Measurements from ENCODE around the gene SLC24A1.

The SLC24A1 gene

DNA sequence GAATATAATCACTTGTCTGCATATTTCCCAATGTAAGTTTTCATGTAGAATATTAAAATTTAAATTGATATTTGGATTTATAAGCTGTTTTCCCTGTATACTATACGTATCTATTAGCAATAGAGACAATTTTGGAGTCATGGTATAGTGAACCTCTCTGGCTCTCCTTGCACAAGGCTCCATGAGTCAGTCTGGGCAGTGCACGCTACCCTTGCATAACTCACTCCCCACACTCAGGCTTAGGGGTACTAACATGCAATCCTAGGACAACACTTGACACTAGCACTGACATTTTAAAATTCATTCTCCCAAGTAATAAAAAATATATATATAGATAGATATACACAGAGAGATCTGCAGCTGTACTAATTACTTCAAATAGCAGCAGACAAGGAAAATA, 39.2 kb downstream of the SLC24A1 start:
- FAIRE-seq = no peak
- TF ChIP-seq, protein P1, sequence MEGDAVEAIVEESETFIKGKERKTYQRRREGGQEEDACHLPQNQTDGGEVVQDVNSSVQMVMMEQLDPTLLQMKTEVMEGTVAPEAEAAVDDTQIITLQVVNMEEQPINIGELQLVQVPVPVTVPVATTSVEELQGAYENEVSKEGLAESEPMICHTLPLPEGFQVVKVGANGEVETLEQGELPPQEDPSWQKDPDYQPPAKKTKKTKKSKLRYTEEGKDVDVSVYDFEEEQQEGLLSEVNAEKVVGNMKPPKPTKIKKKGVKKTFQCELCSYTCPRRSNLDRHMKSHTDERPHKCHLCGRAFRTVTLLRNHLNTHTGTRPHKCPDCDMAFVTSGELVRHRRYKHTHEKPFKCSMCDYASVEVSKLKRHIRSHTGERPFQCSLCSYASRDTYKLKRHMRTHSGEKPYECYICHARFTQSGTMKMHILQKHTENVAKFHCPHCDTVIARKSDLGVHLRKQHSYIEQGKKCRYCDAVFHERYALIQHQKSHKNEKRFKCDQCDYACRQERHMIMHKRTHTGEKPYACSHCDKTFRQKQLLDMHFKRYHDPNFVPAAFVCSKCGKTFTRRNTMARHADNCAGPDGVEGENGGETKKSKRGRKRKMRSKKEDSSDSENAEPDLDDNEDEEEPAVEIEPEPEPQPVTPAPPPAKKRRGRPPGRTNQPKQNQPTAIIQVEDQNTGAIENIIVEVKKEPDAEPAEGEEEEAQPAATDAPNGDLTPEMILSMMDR (IDR thresholded peaks at IDR 0.05; ENCODE audit: insufficient read depth, missing control alignments) = no peak
- DNase-seq (ENCODE audit: insufficient read length, low spot score) = no peak

DNA sequence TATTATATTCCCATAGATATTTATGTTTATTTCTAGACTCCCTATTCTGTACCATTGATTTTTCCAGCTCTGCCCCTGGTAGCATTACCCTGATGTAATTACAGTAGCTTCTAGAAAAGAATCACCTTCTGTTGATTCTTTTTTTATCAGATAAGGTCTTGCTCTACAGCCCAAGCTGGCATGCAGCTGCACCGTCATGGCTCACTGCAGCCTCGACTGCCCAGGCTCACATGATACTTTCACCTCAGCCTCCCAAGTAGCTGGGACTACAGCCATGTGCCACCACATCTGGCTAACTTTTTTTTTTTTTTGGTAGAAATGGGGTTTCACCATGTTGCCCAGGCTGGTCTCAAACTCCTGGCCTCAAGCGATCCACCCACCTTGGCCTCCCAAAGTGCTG, 41.8 kb downstream of the SLC24A1 start:
- FAIRE-seq (no peak), DNase-seq (ENCODE audit: insufficient read length, low spot score) (no peak)
- TF ChIP-seq, protein P1 (IDR thresholded peaks at IDR 0.05; ENCODE audit: insufficient read depth, missing control alignments) = no peak

DNA sequence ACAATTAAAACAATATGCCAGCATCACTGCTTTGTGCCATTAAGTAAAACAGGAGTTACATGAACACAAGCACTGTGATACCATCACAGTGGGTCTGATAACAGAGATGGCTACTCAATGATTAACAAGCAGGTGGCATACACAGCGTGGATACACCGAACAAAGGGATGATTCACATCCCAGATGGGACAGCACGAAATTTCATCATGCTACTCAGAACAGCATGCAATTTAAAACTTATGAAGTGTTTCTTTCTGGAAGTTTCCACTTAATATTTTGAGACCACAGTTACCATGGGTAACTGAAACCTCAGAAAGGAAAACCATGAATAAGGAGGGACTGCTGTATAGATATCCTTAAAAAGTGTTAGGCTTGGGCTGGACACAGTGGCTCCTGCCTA, 44.5 kb downstream of the SLC24A1 start:
- TF ChIP-seq, protein P1 (IDR thresholded peaks at IDR 0.05; ENCODE audit: insufficient read depth, missing control alignments) = no peak
- FAIRE-seq (no peak), DNase-seq (ENCODE audit: insufficient read length, low spot score) (no peak)

DNA sequence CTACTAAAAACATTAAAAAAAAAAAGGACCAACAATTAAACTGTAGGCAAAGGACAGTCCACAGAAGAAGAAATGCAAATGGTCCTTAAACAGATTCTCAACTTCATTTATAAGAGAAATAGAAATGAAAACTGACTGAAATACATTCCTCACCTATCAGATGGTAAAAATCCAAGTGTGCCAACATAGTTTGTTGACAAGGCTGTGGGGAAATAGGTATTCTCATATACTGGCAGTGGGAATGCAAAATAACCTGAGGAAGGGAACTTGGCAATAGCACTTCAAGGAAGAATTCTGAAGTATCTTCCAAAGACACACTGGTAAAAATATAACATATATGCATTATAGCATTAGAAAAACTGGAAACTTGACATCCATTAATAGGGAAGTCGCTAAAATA, 53.8 kb downstream of the SLC24A1 start:
- no peak for DNase-seq (ENCODE audit: insufficient read length, low spot score)
- FAIRE-seq = no peak
- TF ChIP-seq, protein P1 (IDR thresholded peaks at IDR 0.05; ENCODE audit: insufficient read depth, missing control alignments) = no peak

DNA sequence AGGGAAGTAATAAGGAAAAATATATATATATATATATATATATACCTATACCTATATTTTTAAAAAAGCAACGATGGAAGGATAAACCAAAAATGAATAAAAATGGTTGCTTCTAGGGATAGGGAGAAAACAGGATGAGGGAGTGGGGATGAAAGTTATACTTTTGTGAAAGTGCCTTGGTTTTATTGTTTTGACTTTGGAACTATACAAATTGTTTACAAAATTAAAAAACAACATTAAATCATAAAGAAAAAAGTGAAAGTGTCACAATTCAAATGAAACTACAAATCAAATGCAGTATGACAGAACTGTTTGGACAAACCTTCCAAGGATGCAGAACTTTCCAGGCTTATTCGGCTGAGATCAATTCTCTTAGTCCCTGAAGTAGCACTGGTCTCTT, 54.4 kb downstream of the SLC24A1 start:
- no peak for FAIRE-seq
- TF ChIP-seq, protein P1 (IDR thresholded peaks at IDR 0.05; ENCODE audit: insufficient read depth, missing control alignments) = no peak
- no peak for DNase-seq (ENCODE audit: insufficient read length, low spot score)

DNA sequence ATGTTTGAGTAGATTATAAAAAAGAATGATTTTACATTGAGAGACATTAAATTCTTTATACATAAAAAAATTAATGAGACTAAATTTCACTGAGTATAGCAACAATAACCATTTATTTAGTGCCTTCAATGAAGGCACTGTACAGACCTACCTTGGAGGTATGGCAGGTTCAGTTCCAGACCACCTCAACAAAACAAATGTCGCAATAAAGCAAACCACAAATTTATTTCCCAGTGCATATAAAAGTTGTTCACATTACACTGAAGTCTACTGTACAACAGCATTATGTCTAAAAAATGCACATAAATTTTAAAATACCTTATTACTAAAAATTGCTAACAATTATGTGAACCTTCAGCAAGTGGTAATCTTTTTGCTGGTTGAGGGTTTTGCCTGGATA, 58.8 kb downstream of the SLC24A1 start:
- FAIRE-seq = no peak
- TF ChIP-seq, protein P1 (IDR thresholded peaks at IDR 0.05; ENCODE audit: insufficient read depth, missing control alignments) = no peak
- DNase-seq (ENCODE audit: insufficient read length, low spot score) = no peak

DNA sequence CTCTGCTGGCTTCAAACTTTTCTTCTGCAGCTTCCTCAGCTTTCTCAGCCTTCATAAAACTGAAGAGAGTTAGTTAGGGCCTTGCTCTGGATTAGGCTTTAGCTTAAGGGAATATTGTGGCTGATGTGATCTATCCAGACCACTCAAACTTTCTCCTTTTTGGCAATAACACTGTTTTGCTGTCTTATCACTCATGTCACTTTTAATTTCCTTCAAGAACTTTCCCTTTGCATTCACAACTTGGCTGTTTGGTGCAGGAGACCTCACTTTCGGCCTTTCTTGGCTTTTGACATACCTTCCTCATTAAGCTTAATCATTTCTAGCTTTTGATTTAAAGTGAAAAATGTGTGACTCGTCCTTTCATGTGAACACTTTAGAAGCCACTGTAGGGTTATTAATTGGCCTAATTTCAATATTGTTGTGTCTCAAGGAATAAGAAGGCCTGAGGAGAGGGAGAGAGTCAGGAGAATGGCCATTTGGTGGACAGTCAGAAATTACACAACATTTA, 60.7 kb downstream of the SLC24A1 start:
- TF ChIP-seq, protein P1 (IDR thresholded peaks at IDR 0.05; ENCODE audit: insufficient read depth, missing control alignments) = no peak
- no peak for DNase-seq (ENCODE audit: insufficient read length, low spot score)
- FAIRE-seq = no peak
